Trophoblast cell (in vitro differentiated cells and primary cell): ENCODE data around the gene FOXD1.

Experiments
- DNase-seq, 2 donors: peaks; one replicate each; pipeline ENCODE4 v3.0.0-alpha.2; 2016
- H2AFZ ChIP-seq: 2 replicates; pipeline ENCODE4 v1.6.1; 2013; ENCODE audit warnings: low read length, moderate library complexity, mild to moderate bottlenecking; ENCODE audit not compliant: insufficient read depth, poor library complexity
- H2AK5ac ChIP-seq: 2 replicates; pipeline ENCODE4 v1.6.1; 2013; ENCODE audit warnings: mild to moderate bottlenecking, low read length
- H2BK120ac ChIP-seq: 2 replicates; pipeline ENCODE4 v1.6.1; 2013; ENCODE audit warnings: low read length, mild to moderate bottlenecking, moderate library complexity; ENCODE audit not compliant: insufficient read depth, poor library complexity
- H2BK12ac ChIP-seq: 2 replicates; pipeline ENCODE4 v1.6.1; 2013; ENCODE audit warnings: mild to moderate bottlenecking, low read length, moderate library complexity
- H2BK5ac ChIP-seq: 2 replicates; pipeline ENCODE4 v1.6.1; 2013; ENCODE audit warnings: low read length, low read depth, moderate library complexity, mild to moderate bottlenecking; ENCODE audit not compliant: poor library complexity
- H3K14ac ChIP-seq: 2 replicates; pipeline ENCODE4 v1.6.1; 2013; ENCODE audit warnings: mild to moderate bottlenecking, low read length
- H3K18ac ChIP-seq: 2 replicates; pipeline ENCODE4 v1.6.1; 2013; ENCODE audit warnings: mild to moderate bottlenecking, low read length
- H3K23ac ChIP-seq: 2 replicates; pipeline ENCODE4 v1.6.1; 2013; ENCODE audit warnings: low read length
- H3K27ac ChIP-seq: 2 replicates; pipeline ENCODE4 v1.5.1; 2013; ENCODE audit warnings: low read depth, mild to moderate bottlenecking, inconsistent platforms, low read length, moderate library complexity
- H3K27me3 ChIP-seq: 2 replicates; pipeline ENCODE4 v1.6.1; 2013; ENCODE audit warnings: inconsistent platforms, mild to moderate bottlenecking, low read length, moderate library complexity; ENCODE audit not compliant: insufficient read depth
- H3K36me3 ChIP-seq, 2 experiments: 1 replicate in 1 of 2; 2 replicates in 1 of 2; pipeline ENCODE4 v1.6.1; 2013; ENCODE audit warnings: low read length in 2 of 2, mild to moderate bottlenecking in 2 of 2, moderate library complexity in 1 of 2; ENCODE audit not compliant: insufficient read depth in 2 of 2, control insufficient read depth in 1 of 2
- H3K4ac ChIP-seq: 2 replicates; pipeline ENCODE4 v1.6.1; 2013; ENCODE audit warnings: low read depth, mild to moderate bottlenecking, low read length, moderate library complexity
- H3K4me1 ChIP-seq, 2 experiments: 1 replicate in 1 of 2; 2 replicates in 1 of 2; pipeline ENCODE4 v1.6.1; 2013; ENCODE audit warnings: low read length in 2 of 2, mild to moderate bottlenecking in 2 of 2, moderate library complexity in 1 of 2; ENCODE audit not compliant: insufficient read depth in 2 of 2, control insufficient read depth in 1 of 2
- H3K4me2 ChIP-seq: 2 replicates; pipeline ENCODE4 v1.6.1; 2013; ENCODE audit warnings: inconsistent platforms, mild to moderate bottlenecking, low read length, moderate library complexity
- H3K4me3 ChIP-seq: 2 replicates; pipeline ENCODE4 v1.5.1; 2013; ENCODE audit warnings: mild to moderate bottlenecking, low read depth, low read length, inconsistent platforms
- H3K79me1 ChIP-seq: one replicate; pipeline ENCODE4 v1.6.1; 2013; ENCODE audit warnings: low read length
- H3K79me2 ChIP-seq: 2 replicates; pipeline ENCODE4 v1.6.1; 2013; ENCODE audit warnings: low read length, mild to moderate bottlenecking; ENCODE audit not compliant: control insufficient read depth, insufficient read depth, poor library complexity
- H3K9ac ChIP-seq: 2 replicates; pipeline ENCODE4 v1.6.1; 2013; ENCODE audit warnings: mild to moderate bottlenecking, low read length
- H3K9me3 ChIP-seq: 2 replicates; pipeline ENCODE4 v1.6.1; 2013; ENCODE audit warnings: low read depth, mild to moderate bottlenecking, control low read depth, inconsistent platforms, low read length; ENCODE audit not compliant: insufficient read depth
- H4K12ac ChIP-seq: 2 replicates; pipeline ENCODE4 v1.6.1; 2013; ENCODE audit warnings: low read depth, mild to moderate bottlenecking, low read length, moderate library complexity
- H4K8ac ChIP-seq: 2 replicates; pipeline ENCODE4 v1.6.1; 2013; ENCODE audit warnings: low read depth, mild to moderate bottlenecking, low read length, moderate library complexity
- H4K91ac ChIP-seq: one replicate; pipeline ENCODE4 v1.6.1; 2013; ENCODE audit warnings: low read depth, mild to moderate bottlenecking, low read length, moderate library complexity
- WGBS: extraction: QIAGEN DNeasy Blood & Tissue Kit; methylation state at CpG from one replicate; pipeline ENCODE4 v1.1.7; 2013; ENCODE audit warnings: missing lambda C conversion rate; ENCODE audit not compliant: insufficient read length, insufficient coverage; ENCODE audit errors: extremely low coverage; 5-methylcytosine and 5-hydroxymethylcytosine counted together

Gene FOXD1

GRCh38 chr5:73494721-73495120, 46.1 kb upstream of the FOXD1 start:
- no peak overlapping the region for H4K91ac ChIP-seq
- peaks cover 11% of the 10 kb centered on the region for H3K79me1 ChIP-seq
- no peak overlapping the region for H4K8ac ChIP-seq
- no peak overlapping the region for H2BK12ac ChIP-seq
- no peak overlapping the region for H3K27ac ChIP-seq
- H3K9ac ChIP-seq, result no peak overlapping the region
- no peak overlapping the region for H2BK5ac ChIP-seq
- no peak overlapping the region for H2AFZ ChIP-seq
- no peak overlapping the region for H3K4me3 ChIP-seq
- no peak overlapping the region for H4K12ac ChIP-seq
- no peak overlapping the region for H3K23ac ChIP-seq
- DNase-seq, result no peak
- peaks cover 0 to 5% of the 10 kb centered on the region in 2 experiments for H3K4me1 ChIP-seq
- H3K36me3 ChIP-seq, result no peaks in the 10 kb centered on the region
- H3K18ac ChIP-seq, result no peak overlapping the region
- H3K79me2 ChIP-seq, result peaks cover 9% of the 10 kb centered on the region
- no peak overlapping the region for H2BK120ac ChIP-seq
- H3K4ac ChIP-seq, result no peak overlapping the region
- no peak overlapping the region for H2AK5ac ChIP-seq
- H3K27me3 ChIP-seq, result no peaks in the 10 kb centered on the region
- no peak overlapping the region for H3K4me2 ChIP-seq
- no peak overlapping the region for H3K14ac ChIP-seq
- no peaks in the 10 kb centered on the region for H3K9me3 ChIP-seq

GRCh38 chr5:73493421-73493820, 44.8 kb upstream of the FOXD1 start:
- Histone ChIP-seq H3K14ac (no peak overlapping the region), H3K4me2 (no peak overlapping the region), H3K36me3 (no peaks in the 10 kb centered on the region), H3K27me3 (no peaks in the 10 kb centered on the region), H3K23ac (no peak overlapping the region), H2BK120ac (no peak overlapping the region), H4K91ac (no peak overlapping the region), H3K27ac (no peak overlapping the region), H4K12ac (no peak overlapping the region), H3K4me1 (peaks cover 0 to 5% of the 10 kb centered on the region in 2 experiments), H2BK12ac (no peak overlapping the region), H3K18ac (no peak overlapping the region), H2AFZ (no peak overlapping the region), H3K4me3 (no peak overlapping the region), H2AK5ac (no peak overlapping the region), H3K4ac (no peak overlapping the region), H2BK5ac (no peak overlapping the region), H4K8ac (no peak overlapping the region), H3K79me2 (peaks cover 2% of the 10 kb centered on the region), H3K9me3 (no peaks in the 10 kb centered on the region), H3K9ac (no peak overlapping the region), H3K79me1 (peaks cover 6% of the 10 kb centered on the region)
- WGBS, result no CpG with 5 or more reads among the region's 3 CpGs
- DNase-seq, result no peak

- no peak overlapping the region for H3K9ac ChIP-seq
- WGBS, result no CpG with 5 or more reads among the region's 1 CpG
- H2BK120ac ChIP-seq, result no peak overlapping the region
- no peak overlapping the region for H4K8ac ChIP-seq
- H3K79me2 ChIP-seq, result no peaks in the 10 kb centered on the region
- no peaks in the 10 kb centered on the region for H3K27me3 ChIP-seq
- no peak overlapping the region for H2AK5ac ChIP-seq
- no peak overlapping the region for H3K4ac ChIP-seq
- no peak for DNase-seq
- H4K12ac ChIP-seq, result no peak overlapping the region
- no peak overlapping the region for H2AFZ ChIP-seq
- H3K23ac ChIP-seq, result no peak overlapping the region
- no peak overlapping the region for H2BK12ac ChIP-seq
- no peaks in the 10 kb centered on the region for H3K4me1 ChIP-seq
- H3K4me3 ChIP-seq, result no peak overlapping the region
- H3K36me3 ChIP-seq, result no peaks in the 10 kb centered on the region
- H3K27ac ChIP-seq, result no peak overlapping the region
- no peak overlapping the region for H4K91ac ChIP-seq
- H2BK5ac ChIP-seq, result no peak overlapping the region
- no peaks in the 10 kb centered on the region for H3K9me3 ChIP-seq
- no peak overlapping the region for H3K18ac ChIP-seq
- H3K79me1 ChIP-seq, result no peaks in the 10 kb centered on the region
- H3K4me2 ChIP-seq, result no peak overlapping the region
- H3K14ac ChIP-seq, result no peak overlapping the region
Measured at GRCh38 chr5:73491155-73491554, 42.6 kb upstream of the FOXD1 start.

GRCh38 chr5:73490088-73490487, 41.5 kb upstream of the FOXD1 start:
- DNase-seq, result no peak
- Histone ChIP-seq H4K12ac (no peak overlapping the region), H3K27ac (no peak overlapping the region), H3K14ac (no peak overlapping the region), H3K4ac (no peak overlapping the region), H3K27me3 (no peaks in the 10 kb centered on the region), H2BK5ac (no peak overlapping the region), H2BK120ac (no peak overlapping the region), H3K4me1 (no peaks in the 10 kb centered on the region), H2AFZ (no peak overlapping the region), H2AK5ac (no peak overlapping the region), H3K79me1 (no peaks in the 10 kb centered on the region), H3K9me3 (no peaks in the 10 kb centered on the region), H3K9ac (no peak overlapping the region), H3K4me2 (no peak overlapping the region), H2BK12ac (no peak overlapping the region), H4K8ac (no peak overlapping the region), H3K18ac (no peak overlapping the region), H3K4me3 (no peak overlapping the region), H3K36me3 (no peaks in the 10 kb centered on the region), H3K79me2 (no peaks in the 10 kb centered on the region), H4K91ac (no peak overlapping the region), H3K23ac (no peak overlapping the region)
- no CpG with 5 or more reads among the region's 2 CpGs for WGBS
